ENCODE measurements around the gene SDF2. TPM values are rescaled to one million over a fixed set of nuclear protein-coding genes. Genes with fewer than 3 reads are reported as not detected.

The SDF2 gene
- total and polyA plus RNA-seq, 2 donors (not counting 1 experiment from before 2014, with no cell fraction given): 58.5 to 65.2 TPM

- Histone ChIP-seq H3K36me3 (ENCODE audit: control insufficient read depth, insufficient read depth, low read length) (peaks cover 49% of the 10 kb centered on the region), H3K27me3 (ENCODE audit: control insufficient read depth, insufficient read depth, low read length) (no peaks in the 10 kb centered on the region), H3K27ac (ENCODE audit: insufficient read depth, low read length) (no peak overlapping the region)
These were observed 38.6 kb upstream of the SDF2 start for GRCh38 chr17:28700278-28700677.

GRCh38 chr17:28698253-28698941, 36.7 kb upstream of the SDF2 start:
- Histone ChIP-seq H3K27me3 (ENCODE audit: control insufficient read depth, insufficient read depth, low read length) (no peaks in the 10 kb centered on the region), H3K4me3 (replicated peaks in 1 of 4; ENCODE audit: control extremely low read depth in 1 of 4, insufficient read depth in 1 of 4, low read depth in 3 of 4, low read length in 4 of 4) (no peak overlapping the region), H3K9ac (ENCODE audit: insufficient read depth, low read length) (no peak overlapping the region), H3K79me2 (ENCODE audit: control insufficient read depth, insufficient read depth, low read length) (no peaks in the 10 kb centered on the region), H3K9me3 (ENCODE audit: control insufficient read depth, insufficient read depth, low read depth, low read length) (no peaks in the 10 kb centered on the region), H3K27ac (ENCODE audit: insufficient read depth, low read length) (no peak overlapping the region), H3K4me1 (ENCODE audit: control insufficient read depth, extremely low read depth, insufficient read depth, low read length) (no peaks in the 10 kb centered on the region), H2AFZ (ENCODE audit: low read length) (no peak overlapping the region), H3K36me3 (ENCODE audit: control insufficient read depth, insufficient read depth, low read length) (peaks cover 55% of the 10 kb centered on the region), H3K4me2 (ENCODE audit: extremely low read depth, insufficient read depth, low read length) (no peak overlapping the region), H4K20me1 (ENCODE audit: control insufficient read depth, extremely low read depth, insufficient read depth, low read length) (no peaks in the 10 kb centered on the region)
- no peak for DNase-seq (ENCODE audit: low read depth in 2 of 2)
- TF ChIP-seq CTCF (conservative IDR thresholded peaks at IDR 0.05 in 1 of 2, IDR thresholded peaks at IDR 0.05 in 1 of 2; ENCODE audit: low read depth in 1 of 2, low read length in 2 of 2) (no peak), EZH2 (IDR thresholded peaks at IDR 0.05; ENCODE audit: low read length, missing control alignments) (no peak)

More at GRCh38 chr17:28700278-28700677, 38.6 kb upstream of the SDF2 start:
- Histone ChIP-seq H3K4me2 (ENCODE audit: extremely low read depth, insufficient read depth, low read length) (no peak overlapping the region), H3K4me3 (replicated peaks in 1 of 4; ENCODE audit: control extremely low read depth in 1 of 4, insufficient read depth in 1 of 4, low read depth in 3 of 4, low read length in 4 of 4) (no peak overlapping the region), H3K4me1 (ENCODE audit: control insufficient read depth, extremely low read depth, insufficient read depth, low read length) (no peaks in the 10 kb centered on the region), H3K9me3 (ENCODE audit: control insufficient read depth, insufficient read depth, low read depth, low read length) (no peaks in the 10 kb centered on the region), H3K9ac (ENCODE audit: insufficient read depth, low read length) (no peak overlapping the region), H4K20me1 (ENCODE audit: control insufficient read depth, extremely low read depth, insufficient read depth, low read length) (no peaks in the 10 kb centered on the region), H3K79me2 (ENCODE audit: control insufficient read depth, insufficient read depth, low read length) (no peaks in the 10 kb centered on the region), H2AFZ (ENCODE audit: low read length) (no peak overlapping the region)
- DNase-seq (ENCODE audit: low read depth in 2 of 2): no peak
- TF ChIP-seq EZH2 (IDR thresholded peaks at IDR 0.05; ENCODE audit: low read length, missing control alignments) (no peak), CTCF (conservative IDR thresholded peaks at IDR 0.05 in 1 of 2, IDR thresholded peaks at IDR 0.05 in 1 of 2; ENCODE audit: low read depth in 1 of 2, low read length in 2 of 2) (no peak)

GRCh38 chr17:28693869-28694268, 32.2 kb upstream of the SDF2 start:
- Histone ChIP-seq H3K9ac (ENCODE audit: insufficient read depth, low read length) (no peak overlapping the region), H4K20me1 (ENCODE audit: control insufficient read depth, extremely low read depth, insufficient read depth, low read length) (no peaks in the 10 kb centered on the region), H3K4me3 (replicated peaks in 1 of 4; ENCODE audit: control extremely low read depth in 1 of 4, insufficient read depth in 1 of 4, low read depth in 3 of 4, low read length in 4 of 4) (no peak overlapping the region), H3K4me1 (ENCODE audit: control insufficient read depth, extremely low read depth, insufficient read depth, low read length) (no peaks in the 10 kb centered on the region), H3K9me3 (ENCODE audit: control insufficient read depth, insufficient read depth, low read depth, low read length) (no peaks in the 10 kb centered on the region), H2AFZ (ENCODE audit: low read length) (no peak overlapping the region), H3K27ac (ENCODE audit: insufficient read depth, low read length) (no peak overlapping the region), H3K79me2 (ENCODE audit: control insufficient read depth, insufficient read depth, low read length) (no peaks in the 10 kb centered on the region), H3K4me2 (ENCODE audit: extremely low read depth, insufficient read depth, low read length) (no peak overlapping the region), H3K27me3 (ENCODE audit: control insufficient read depth, insufficient read depth, low read length) (no peaks in the 10 kb centered on the region), H3K36me3 (ENCODE audit: control insufficient read depth, insufficient read depth, low read length) (peaks cover 28% of the 10 kb centered on the region)
- DNase-seq (ENCODE audit: low read depth in 2 of 2): no peak
- no peak for TF ChIP-seq CTCF (conservative IDR thresholded peaks at IDR 0.05 in 1 of 2, IDR thresholded peaks at IDR 0.05 in 1 of 2; ENCODE audit: low read depth in 1 of 2, low read length in 2 of 2)
- no peak for TF ChIP-seq EZH2 (IDR thresholded peaks at IDR 0.05; ENCODE audit: low read length, missing control alignments)

Data from fibroblast of lung (primary cell).